HG03280 (cell line): ENCODE data around the gene NPR3.
"Not testable (repeated sequence)": the region's sequence is repeated elsewhere in the genome, so short reads cannot be mapped to it uniquely, and the experiment has no call there.

Source experiments
- ATAC-seq: cut with Tn5 transposase; IDR thresholded peaks from one replicate; pipeline ENCODE4 v1.9.1; 2021; ENCODE audit warnings: mild to moderate bottlenecking, moderate library complexity; ENCODE audit not compliant: unreplicated experiment

Gene NPR3

DNA sequence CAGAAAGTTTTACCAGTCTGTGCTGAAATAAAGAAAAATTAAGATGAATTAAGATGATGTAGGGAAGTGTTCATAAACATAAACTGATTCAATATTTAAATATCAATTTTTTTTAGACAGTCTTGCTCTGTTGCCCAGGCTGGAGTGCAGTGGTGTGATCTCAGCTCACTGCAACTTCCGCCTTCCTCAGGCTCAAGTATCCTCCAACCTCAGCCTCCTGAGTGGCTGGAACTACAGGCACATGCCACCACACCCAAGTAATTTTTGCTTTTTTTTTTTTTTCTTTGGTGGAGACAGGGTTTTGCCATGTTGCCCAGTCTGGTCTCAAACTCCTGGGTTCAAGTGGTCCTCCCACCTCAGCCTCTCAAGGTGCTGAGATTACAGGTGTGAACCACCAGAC, 94.3 kb downstream of the NPR3 start:
- ATAC-seq, result not testable (repeated sequence)

DNA sequence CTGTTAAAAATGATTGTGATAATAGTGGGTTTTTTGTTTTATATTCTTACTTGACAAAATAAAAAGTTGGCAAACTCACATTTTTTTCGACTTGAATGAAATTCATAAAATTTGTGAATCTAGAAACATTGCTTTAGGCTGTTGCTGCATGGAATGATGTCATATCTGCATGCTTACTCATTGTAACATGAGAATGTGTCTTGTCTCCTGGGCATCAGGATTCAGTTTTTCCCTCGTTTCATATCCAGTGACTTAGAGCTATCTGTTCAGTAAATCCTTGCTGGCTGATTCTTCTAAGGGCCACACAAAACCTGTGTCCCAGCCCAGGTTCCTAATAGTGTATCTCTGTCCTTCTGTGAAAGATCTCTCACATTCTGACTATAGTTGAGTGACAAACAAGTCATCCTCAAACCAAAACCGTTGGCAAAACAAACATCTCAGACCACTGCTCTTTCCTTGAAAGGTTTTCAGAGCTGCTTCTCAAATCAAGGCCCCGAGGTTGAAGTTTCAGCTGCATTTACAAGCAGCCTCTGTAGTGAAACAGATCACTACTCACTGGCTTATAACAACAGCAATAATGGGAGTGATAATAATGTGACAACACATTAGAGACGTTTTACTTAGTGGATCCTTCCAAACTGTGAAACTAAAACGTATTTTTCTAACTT, 95.0 kb downstream of the NPR3 start:
- ATAC-seq, result no peak

DNA sequence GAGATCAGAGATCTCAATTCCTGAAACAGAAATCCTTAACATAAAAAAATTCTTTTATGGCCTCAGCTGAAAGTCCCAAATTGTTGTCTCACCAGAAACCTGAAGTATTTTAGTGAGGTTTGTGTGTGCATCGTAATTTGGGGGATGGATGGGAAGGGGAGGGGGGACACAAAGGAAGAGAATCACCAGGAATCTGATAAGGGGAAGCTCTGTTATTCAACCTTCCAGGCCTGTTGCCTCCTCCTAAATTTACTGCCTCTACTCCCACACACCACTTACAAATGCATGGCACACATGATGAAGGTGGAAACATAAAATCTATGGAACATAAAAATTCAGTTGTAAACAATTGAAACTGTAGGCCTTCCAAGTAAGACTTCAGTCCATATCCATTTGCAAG, 97.7 kb downstream of the NPR3 start:
- ATAC-seq, result no peak

DNA sequence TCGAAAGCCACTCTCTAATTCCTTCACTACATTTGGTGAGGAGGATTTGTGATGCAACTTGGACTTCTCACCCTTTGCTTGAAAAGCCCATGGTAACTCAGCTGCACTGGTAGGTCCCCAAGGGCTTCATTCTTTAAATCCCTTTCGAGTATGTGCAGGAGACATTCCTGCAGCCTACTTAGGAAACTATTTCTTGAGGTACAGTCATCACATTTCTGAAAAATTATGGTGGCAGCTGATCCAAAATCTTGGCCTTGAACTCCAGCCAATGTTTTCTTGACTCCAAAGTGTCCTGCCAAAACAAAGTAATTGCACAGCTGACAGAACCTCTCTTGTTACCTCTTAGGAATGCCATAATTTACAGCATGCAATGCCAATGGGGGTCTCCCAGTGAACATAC, 99.7 kb downstream of the NPR3 start:
- no peak for ATAC-seq

DNA sequence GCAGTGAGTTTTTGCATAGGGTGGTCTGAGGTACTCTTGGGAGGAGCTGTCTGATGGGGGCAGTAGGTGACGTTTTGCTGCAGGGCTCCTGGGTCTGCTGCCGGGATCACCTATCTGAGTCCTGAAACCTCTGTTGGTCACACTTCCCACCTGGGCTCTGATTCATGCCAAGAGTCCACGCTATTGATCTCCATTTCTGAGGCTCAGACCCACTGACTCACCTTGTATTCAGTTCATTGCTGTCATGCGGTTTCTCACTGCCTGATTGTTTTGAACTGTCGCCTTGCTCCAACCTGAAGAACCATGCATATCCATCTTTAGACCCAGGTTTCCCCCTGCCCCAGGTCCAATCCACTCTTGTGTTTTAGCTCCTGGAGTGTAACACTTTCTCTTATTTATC, 101.3 kb downstream of the NPR3 start:
- no peak for ATAC-seq

DNA sequence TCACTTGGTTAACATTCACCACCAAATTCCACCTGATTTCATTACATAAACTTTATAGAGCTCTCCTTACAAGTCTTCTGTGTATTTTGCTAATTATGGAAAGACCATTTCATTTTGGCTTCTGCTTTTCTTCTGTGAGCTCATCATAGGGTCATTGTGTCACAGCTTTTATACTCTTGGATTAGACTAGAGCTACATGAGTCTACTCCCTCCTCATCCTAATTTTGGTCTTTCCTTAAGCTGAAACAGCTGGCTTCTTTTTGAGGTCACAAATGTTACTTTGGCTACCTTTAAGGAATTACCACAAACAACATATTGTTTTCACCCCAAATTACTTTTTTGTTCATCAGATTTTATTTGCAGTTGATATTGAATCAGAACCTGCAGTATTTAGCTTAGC, 103.0 kb downstream of the NPR3 start:
- no peak for ATAC-seq

DNA sequence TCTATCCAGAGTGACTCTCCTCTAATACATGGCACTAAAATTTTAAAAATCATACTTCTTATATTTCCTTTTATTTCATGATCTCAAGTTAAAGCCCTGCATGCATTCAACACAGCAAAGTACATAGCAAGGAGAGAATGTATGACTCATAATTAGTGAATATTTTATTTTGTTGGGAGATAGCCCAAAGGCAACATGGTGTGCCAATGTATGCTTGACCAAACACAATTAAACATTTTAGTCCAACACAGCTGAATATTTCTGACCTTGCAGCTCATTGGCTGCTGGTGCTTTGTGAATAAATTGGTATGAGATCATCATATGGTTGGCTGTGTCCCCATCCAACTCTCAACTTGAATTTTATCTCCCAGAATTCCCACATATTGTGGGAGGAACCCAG, 103.5 kb downstream of the NPR3 start:
- no peak for ATAC-seq

DNA sequence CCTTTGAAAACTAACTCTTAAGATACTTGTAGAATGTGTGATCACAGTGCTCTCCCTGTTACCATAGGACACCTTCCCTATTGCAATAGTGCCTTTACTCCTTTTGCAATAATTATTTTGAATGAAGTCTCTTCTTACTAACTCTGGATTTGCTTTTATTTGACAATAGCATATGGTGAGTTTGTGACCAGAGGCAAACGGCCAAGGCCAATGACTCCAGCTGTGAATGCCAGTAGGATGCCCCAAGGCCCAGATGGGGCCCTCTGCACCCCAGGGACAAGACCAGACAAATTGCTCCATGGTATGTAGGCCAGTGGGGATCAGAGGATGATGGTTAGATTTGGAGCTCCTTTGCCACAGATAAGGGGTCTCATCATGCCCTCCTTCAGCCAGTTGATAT, 116.9 kb downstream of the NPR3 start:
- no peak for ATAC-seq

DNA sequence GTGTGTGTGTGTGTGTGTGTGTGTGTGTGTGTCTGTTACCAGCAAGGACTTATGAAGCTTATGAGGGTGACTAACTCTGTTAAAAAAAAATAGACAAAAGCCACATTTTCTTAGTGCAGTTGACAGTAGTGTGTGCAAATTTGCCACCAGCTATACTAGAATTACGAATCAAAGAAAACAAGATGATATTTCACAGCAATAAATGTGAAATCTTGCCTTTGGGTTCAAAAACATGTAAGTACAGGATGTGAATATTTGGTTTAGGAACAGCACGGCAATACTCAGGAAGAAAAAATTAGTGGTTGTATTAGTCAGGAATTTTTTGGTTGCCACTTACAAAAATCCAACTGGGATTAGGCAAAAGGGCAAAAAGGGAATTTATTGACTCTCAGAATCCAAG, 117.4 kb downstream of the NPR3 start:
- ATAC-seq, result no peak

DNA sequence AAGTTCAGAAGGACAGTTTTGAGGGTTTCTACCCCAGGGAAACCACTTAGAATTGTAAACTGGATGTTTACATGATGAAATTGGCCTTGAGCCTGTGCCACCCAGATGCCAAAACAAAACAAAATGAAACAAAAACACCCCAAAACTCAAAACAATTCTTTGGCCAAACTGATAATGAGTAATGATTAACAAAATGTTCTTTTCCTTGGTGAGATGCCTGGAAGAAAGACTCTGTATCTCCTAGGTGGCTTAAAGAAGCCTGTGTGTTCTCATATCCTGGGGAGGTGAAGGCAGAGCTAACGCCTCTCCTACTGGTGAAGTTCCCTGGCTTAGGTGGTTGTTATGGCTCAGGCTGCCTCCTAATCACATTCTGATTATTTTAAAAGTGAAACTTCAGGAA, 120.5 kb downstream of the NPR3 start:
- ATAC-seq, result no peak

DNA sequence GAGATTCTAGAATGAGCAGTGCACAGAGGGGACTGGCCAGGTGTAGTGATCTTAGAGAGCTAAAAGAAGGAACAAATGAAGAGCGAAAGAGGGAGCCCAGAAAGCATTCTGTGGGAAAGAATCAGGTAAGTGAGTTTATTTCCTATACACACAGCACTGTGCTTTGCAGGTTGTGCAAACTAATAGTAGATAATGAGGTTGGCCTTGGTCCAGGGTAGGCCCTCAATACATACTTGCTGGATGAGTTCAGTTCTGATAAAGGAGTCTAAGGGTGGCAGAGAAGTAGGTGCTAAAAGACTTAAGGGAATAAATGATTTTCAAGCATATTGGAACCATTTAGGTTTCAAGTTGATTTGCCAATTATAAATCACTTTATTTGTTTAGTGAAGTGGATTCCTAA, 122.0 kb downstream of the NPR3 start:
- ATAC-seq, result no peak

DNA sequence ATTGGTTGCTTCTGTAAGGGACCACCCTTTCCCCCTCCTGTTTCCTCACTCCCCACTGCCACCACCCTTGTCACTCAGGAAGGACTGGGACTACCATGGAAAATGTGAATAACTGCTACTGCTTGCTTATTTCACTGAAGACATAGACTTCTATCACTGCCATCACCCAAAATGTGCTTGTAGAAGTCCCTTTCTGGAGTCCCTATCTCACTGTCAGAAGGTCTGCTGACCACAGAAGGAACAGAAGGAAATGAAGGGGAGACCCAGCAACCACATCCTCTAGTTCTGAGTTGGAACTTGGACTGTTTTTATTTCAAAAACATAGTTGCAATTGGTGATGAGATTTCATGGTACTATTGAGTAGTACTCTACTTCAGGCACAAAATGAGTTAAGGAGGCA, 122.5 kb downstream of the NPR3 start:
- no peak for ATAC-seq

DNA sequence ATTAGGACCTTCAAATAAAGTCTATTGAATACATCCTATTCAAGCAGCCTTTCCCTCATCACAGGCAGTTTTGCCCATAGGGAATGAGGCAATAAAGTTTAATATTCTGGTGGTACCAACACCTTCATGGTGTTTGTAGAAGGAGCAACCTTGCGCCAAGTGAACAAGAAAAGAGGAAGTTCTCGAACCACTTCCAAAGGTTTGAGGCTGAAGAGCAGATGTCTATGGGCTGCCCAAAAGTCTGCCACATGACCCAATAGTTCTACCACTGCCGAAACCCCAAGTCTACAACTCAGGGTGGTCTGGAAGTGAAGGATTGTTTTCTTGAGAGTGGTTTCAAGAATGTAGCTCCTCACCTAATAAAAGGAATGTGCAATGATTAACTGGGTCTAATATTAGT, 123.1 kb downstream of the NPR3 start:
- no peak for ATAC-seq

DNA sequence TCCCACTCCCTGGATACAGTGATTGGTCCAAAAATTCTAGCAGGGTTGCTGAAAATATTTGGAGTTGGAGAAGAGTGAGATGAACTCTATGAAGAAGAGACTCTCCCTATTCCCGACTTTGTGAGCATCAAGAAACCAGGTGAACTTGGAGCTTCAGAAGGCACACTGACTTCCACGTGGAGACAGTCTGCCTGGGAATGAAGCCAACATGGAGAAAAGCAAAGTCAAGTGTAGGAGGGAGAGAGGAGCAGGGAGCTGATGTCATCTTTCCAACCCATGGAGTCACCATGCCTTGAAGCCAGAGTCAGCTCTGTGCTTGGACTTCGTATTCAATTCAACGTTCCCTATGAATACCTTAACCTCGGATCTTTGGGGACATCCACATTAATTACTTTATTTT, 125.1 kb downstream of the NPR3 start:
- ATAC-seq, result no peak

DNA sequence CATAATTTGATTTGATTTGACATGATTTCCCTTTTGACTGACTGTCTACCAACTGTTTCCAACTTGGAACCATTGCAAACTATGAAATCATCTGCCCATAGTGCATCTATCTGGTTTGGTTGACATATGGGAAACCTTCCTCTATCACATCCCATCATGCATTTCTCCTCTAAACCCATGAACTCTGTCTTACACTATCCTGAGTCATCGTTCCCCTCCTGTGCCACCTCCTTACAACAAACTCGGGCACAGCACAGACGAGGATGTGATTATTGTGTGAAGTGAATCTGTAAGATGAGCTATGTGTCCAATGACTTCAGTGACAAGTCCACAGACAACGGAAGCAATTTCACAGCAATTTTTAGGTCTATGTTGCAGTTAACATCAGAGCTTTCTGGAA, 126.1 kb downstream of the NPR3 start:
- no peak for ATAC-seq

DNA sequence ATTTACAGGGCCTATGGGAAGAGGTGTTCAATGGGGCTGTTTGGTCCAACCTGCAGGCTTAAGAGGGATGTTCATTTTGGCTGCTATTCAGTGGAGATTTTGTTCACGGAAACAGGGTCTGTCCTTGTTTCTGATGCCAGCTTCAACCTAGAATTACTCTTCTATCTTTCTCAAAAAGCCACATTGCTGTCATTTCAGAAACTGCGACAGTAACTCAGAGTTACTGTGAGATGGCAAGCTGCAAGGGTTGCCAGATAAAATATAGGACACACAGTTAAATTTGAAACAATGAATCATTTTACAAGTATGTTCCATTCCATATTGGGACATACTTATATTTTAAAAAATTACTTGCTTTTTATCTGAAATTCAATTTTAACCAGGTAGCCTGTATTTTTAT, 128.0 kb downstream of the NPR3 start:
- ATAC-seq, result no peak

DNA sequence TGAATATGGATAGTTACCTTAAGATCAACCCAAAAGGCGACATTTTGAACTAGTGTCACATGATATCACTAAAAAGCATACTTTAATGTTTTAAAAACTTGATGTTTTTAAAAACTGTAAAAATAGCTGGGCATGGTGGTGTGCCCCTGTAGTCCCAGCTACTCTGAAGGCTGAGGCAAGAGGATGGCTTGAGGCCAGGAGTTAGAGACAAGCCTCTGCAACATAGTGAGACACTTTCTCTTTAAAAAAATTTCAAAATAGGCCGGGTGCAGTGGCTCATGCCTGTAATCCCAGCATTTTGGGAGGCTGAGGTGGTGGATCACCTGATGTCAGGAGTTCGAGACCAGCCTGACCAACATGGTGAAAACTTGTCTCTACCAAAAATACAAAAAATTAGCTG, 129.5 kb downstream of the NPR3 start:
- ATAC-seq, result no peak
